Mesenchymal stem cell (in vitro differentiated cells and primary cell): ENCODE results near the gene EVC2.

ENCODE experiments used
- DNase-seq: peaks from one replicate; pipeline ENCODE4 v3.0.0-alpha.2; 2013
- H2AFZ ChIP-seq: one replicate; pipeline ENCODE4 v1.6.1; 2013; ENCODE audit warnings: low read depth, mild to moderate bottlenecking, control low read depth, inconsistent platforms, low read length, moderate library complexity
- H2AK5ac ChIP-seq: 2 replicates; pipeline ENCODE4 v1.6.1; 2013; ENCODE audit warnings: low read length, moderate library complexity, mild to moderate bottlenecking, inconsistent platforms; ENCODE audit not compliant: severe bottlenecking
- H2BK120ac ChIP-seq: one replicate; pipeline ENCODE4 v1.6.1; 2013; ENCODE audit warnings: low read depth, mild to moderate bottlenecking, inconsistent platforms, low read length, moderate library complexity
- H2BK12ac ChIP-seq, 2 experiments: one replicate each; pipeline ENCODE4 v1.6.1; 2013; ENCODE audit warnings: inconsistent platforms in 2 of 2, low read length in 2 of 2, mild to moderate bottlenecking in 2 of 2, moderate library complexity in 2 of 2, control low read depth in 1 of 2
- H2BK15ac ChIP-seq: one replicate; pipeline ENCODE4 v1.6.1; 2013; ENCODE audit warnings: mild to moderate bottlenecking, low read depth, inconsistent platforms; ENCODE audit not compliant: poor library complexity, severe bottlenecking
- H2BK5ac ChIP-seq: 2 replicates; pipeline ENCODE4 v1.6.1; 2013; ENCODE audit warnings: low read depth, mild to moderate bottlenecking, low read length, control low read depth, inconsistent platforms; ENCODE audit not compliant: poor library complexity, severe bottlenecking
- H3K14ac ChIP-seq, 2 experiments: one replicate each; pipeline ENCODE4 v1.6.1; 2013; ENCODE audit warnings: inconsistent platforms in 2 of 2, low read length in 2 of 2, control low read depth in 1 of 2, mild to moderate bottlenecking in 1 of 2, moderate library complexity in 1 of 2
- H3K18ac ChIP-seq, 2 experiments: one replicate each; pipeline ENCODE4 v1.6.1; 2013; ENCODE audit warnings: inconsistent platforms in 2 of 2, low read length in 2 of 2, control low read depth in 1 of 2, low read depth in 1 of 2, mild to moderate bottlenecking in 1 of 2
- H3K23ac ChIP-seq, 2 experiments: one replicate each; pipeline ENCODE4 v1.6.1; 2013; ENCODE audit warnings: inconsistent platforms in 2 of 2, low read length in 2 of 2, mild to moderate bottlenecking in 2 of 2, moderate library complexity in 2 of 2, control low read depth in 1 of 2
- H3K27ac ChIP-seq: 2 replicates; pipeline ENCODE4 v1.5.1; 2013; ENCODE audit warnings: mild to moderate bottlenecking, moderate library complexity, low read length, control low read depth, inconsistent platforms; ENCODE audit not compliant: poor library complexity, severe bottlenecking
- H3K27me3 ChIP-seq, 2 experiments: 2 replicates each; pipeline versions ENCODE4 v1.6.1 to v1.7.0; 2013; ENCODE audit warnings: low read length in 2 of 2, mild to moderate bottlenecking in 2 of 2, moderate library complexity in 2 of 2, control low read depth in 1 of 2, inconsistent platforms in 1 of 2; ENCODE audit not compliant: control insufficient read depth in 1 of 2, insufficient read depth in 1 of 2
- H3K36me3 ChIP-seq, 2 experiments: 2 replicates each; pipeline versions ENCODE4 v1.6.1 to v1.7.0; 2013; ENCODE audit warnings: low read length in 2 of 2, control low read depth in 1 of 2, inconsistent platforms in 1 of 2, low read depth in 1 of 2, mild to moderate bottlenecking in 1 of 2; ENCODE audit not compliant: insufficient read depth in 2 of 2, control insufficient read depth in 1 of 2
- H3K4ac ChIP-seq, 2 experiments: one replicate each; pipeline ENCODE4 v1.6.1; 2013; ENCODE audit warnings: inconsistent platforms in 2 of 2, low read length in 2 of 2, mild to moderate bottlenecking in 2 of 2, moderate library complexity in 2 of 2, control low read depth in 1 of 2, low read depth in 1 of 2
- H3K4me1 ChIP-seq: 2 replicates; pipeline ENCODE4 v1.6.1; 2013; ENCODE audit warnings: low read depth, low read length, control low read depth; ENCODE audit not compliant: control insufficient read depth, insufficient read depth
- H3K4me2 ChIP-seq: 2 replicates; pipeline ENCODE4 v1.6.1; 2013; ENCODE audit warnings: low read length, mild to moderate bottlenecking, inconsistent platforms; ENCODE audit not compliant: poor library complexity, severe bottlenecking
- H3K4me3 ChIP-seq, 2 experiments: 2 replicates each; pipeline versions ENCODE4 v1.5.1 to v1.7.0; 2013; ENCODE audit warnings: low read length in 2 of 2, mild to moderate bottlenecking in 2 of 2, control low read depth in 1 of 2, low read depth in 1 of 2; ENCODE audit not compliant: insufficient read depth in 1 of 2
- H3K79me1 ChIP-seq: replicated peaks from 2 replicates; pipeline ENCODE4 v1.6.1; 2013; ENCODE audit warnings: mild to moderate bottlenecking, control low read depth, low read length, inconsistent platforms; ENCODE audit not compliant: poor library complexity, severe bottlenecking
- H3K9ac ChIP-seq: 2 replicates; pipeline ENCODE4 v1.7.0; 2013; ENCODE audit warnings: mild to moderate bottlenecking, low read length, moderate library complexity
- H3K9me3 ChIP-seq: 2 replicates; pipeline ENCODE4 v1.7.0; 2013; ENCODE audit warnings: mild to moderate bottlenecking, low read length; ENCODE audit not compliant: control insufficient read depth
- H4K8ac ChIP-seq: one replicate; pipeline ENCODE4 v1.6.1; 2013; ENCODE audit warnings: inconsistent platforms, mild to moderate bottlenecking, low read length, moderate library complexity
- H4K91ac ChIP-seq: one replicate; pipeline ENCODE4 v1.6.1; 2013; ENCODE audit warnings: mild to moderate bottlenecking, low read length, inconsistent platforms
- WGBS: methylation state at CpG from one replicate; pipeline ENCODE4 v1.1.7; 2013; ENCODE audit warnings: mixed read lengths; 5-methylcytosine and 5-hydroxymethylcytosine counted together

Gene EVC2

GRCh38 chr4:5712931-5713330 is 4.6 kb upstream of the EVC2 start:
- WGBS, result 91% methylated on average over 2 of the region's 3 CpGs
- H3K18ac ChIP-seq, result no peak overlapping the region
- no peak overlapping the region for H2BK12ac ChIP-seq
- no peak overlapping the region for H3K23ac ChIP-seq
- H2BK5ac ChIP-seq, result no peak overlapping the region
- peak overlapping the region; percentile 4 for H3K27ac ChIP-seq
- H2AFZ ChIP-seq, result no peak overlapping the region
- H3K14ac ChIP-seq, result no peak overlapping the region
- no peak overlapping the region for H2AK5ac ChIP-seq
- peaks cover 0 to 37% of the 10 kb centered on the region in 2 experiments for H3K36me3 ChIP-seq
- peaks cover 37% of the 10 kb centered on the region for H3K4me1 ChIP-seq
- no peak overlapping the region for H4K91ac ChIP-seq
- peaks cover 12% of the 10 kb centered on the region for H3K79me1 ChIP-seq
- peaks cover 7% of the 10 kb centered on the region for H3K9me3 ChIP-seq
- H3K4ac ChIP-seq, result no peak overlapping the region
- DNase-seq, result no peak
- no peak overlapping the region for H2BK120ac ChIP-seq
- peak overlapping the region; percentile 64 for H3K4me2 ChIP-seq
- peak overlapping the region; percentile 91 for H3K9ac ChIP-seq
- peak overlapping the region; percentile 19 for H4K8ac ChIP-seq
- no peak overlapping the region for H2BK15ac ChIP-seq
- no peaks in the 10 kb centered on the region for H3K27me3 ChIP-seq
- peak overlapping the region in 1 of 2 experiments; percentile 88 for H3K4me3 ChIP-seq

DNA sequence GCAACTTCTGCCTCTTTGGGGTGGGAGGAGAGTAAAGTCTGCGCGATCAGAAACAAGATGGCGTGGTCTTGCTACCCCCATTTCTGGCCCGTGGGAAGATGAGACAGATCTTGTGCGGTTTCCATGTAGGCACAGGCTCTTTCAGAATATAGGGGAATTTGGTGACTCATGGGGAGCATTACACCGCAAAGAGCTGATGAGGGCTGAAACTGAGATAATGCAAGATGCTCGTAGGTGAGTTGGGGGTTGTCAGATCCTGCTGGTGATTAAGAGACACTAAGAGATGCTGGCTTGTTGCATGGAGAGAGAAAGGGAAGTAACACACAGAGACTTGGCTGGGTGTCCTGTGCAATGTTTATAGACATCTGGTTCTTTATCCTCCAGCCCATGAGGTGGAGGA is 4.2 kb upstream of the EVC2 start:
- H2AK5ac ChIP-seq, result no peak overlapping the region
- H2BK15ac ChIP-seq, result no peak overlapping the region
- peak overlapping the region; percentile 64 for H3K4me2 ChIP-seq
- H3K14ac ChIP-seq, result no peak overlapping the region
- H3K4me1 ChIP-seq, result peaks cover 41% of the 10 kb centered on the region
- H4K8ac ChIP-seq, result no peak overlapping the region
- no peak overlapping the region for H4K91ac ChIP-seq
- peaks cover 15% of the 10 kb centered on the region for H3K79me1 ChIP-seq
- H3K9me3 ChIP-seq, result peaks cover 7% of the 10 kb centered on the region
- no peak overlapping the region for H2BK5ac ChIP-seq
- H2AFZ ChIP-seq, result no peak overlapping the region
- peak; percentile 67 for DNase-seq
- H3K4ac ChIP-seq, result no peak overlapping the region
- no peak overlapping the region for H3K23ac ChIP-seq
- peak overlapping the region; percentile 91 for H3K9ac ChIP-seq
- H3K27ac ChIP-seq, result peak overlapping the region; percentile 4
- no peak overlapping the region for H2BK120ac ChIP-seq
- H3K36me3 ChIP-seq, result peaks cover 0 to 33% of the 10 kb centered on the region in 2 experiments
- H3K27me3 ChIP-seq, result no peaks in the 10 kb centered on the region
- H2BK12ac ChIP-seq, result no peak overlapping the region
- 92% methylated on average over 7 of the region's 7 CpGs for WGBS
- H3K4me3 ChIP-seq, result peak overlapping the region in 1 of 2 experiments; percentile 88
- no peak overlapping the region for H3K18ac ChIP-seq

- H2AFZ ChIP-seq, result peak overlapping the region; percentile 6
Observed at GRCh38 chr4:5711479-5712184, 3.3 kb upstream of the EVC2 start.

GRCh38 chr4:5710961-5711478 is 2.7 kb upstream of the EVC2 start, which contains the start of gene EVC:
Gene EVC, plus strand, starts transcription at chr4:5711201. Its CDS starts 180 bp downstream, at chr4:5711381.
- H3K79me1 ChIP-seq, result peaks cover 21% of the 10 kb centered on the region
- peak within 1 kb of the TSS; percentile 68 for H3K4me2 ChIP-seq
- H2BK120ac ChIP-seq, result peak within 1 kb of the TSS; percentile 58
- H3K4me1 ChIP-seq, result peaks cover 49% of the 10 kb centered on the region
- H3K4ac ChIP-seq, result peak within 1 kb of the TSS; percentile 37 to 66
- H2BK12ac ChIP-seq, result peak within 1 kb of the TSS; percentile 35 to 59
- H4K8ac ChIP-seq, result peak within 1 kb of the TSS; percentile 86
- whole genome bisulfite sequencing, result 0% methylated on average over 23 of the region's 49 CpGs
- peak within 1 kb of the TSS; percentile 77 to 86 for H3K18ac ChIP-seq
- peak within 1 kb of the TSS in 1 of 2 experiments; percentile 86 for H3K14ac ChIP-seq
- peak within 1 kb of the TSS; percentile 86 for H4K91ac ChIP-seq
- H2BK5ac ChIP-seq, result peak within 1 kb of the TSS; percentile 34
- H3K27ac ChIP-seq, result peak within 1 kb of the TSS; percentile 55
- peak; percentile 86 for DNase-seq
- peak within 1 kb of the TSS; percentile 9 for H2AK5ac ChIP-seq
- peaks cover under 1 to 23% of the 10 kb centered on the region in 2 experiments for H3K36me3 ChIP-seq
- H2BK15ac ChIP-seq, result peak within 1 kb of the TSS; percentile 50
- no peaks in the 10 kb centered on the region for H3K27me3 ChIP-seq
- peak within 1 kb of the TSS; percentile 77 to 88 for H3K4me3 ChIP-seq
- peak within 1 kb of the TSS; percentile 91 for H3K9ac ChIP-seq
- H3K23ac ChIP-seq, result no peak within 1 kb of the TSS
- peaks cover 7% of the 10 kb centered on the region for H3K9me3 ChIP-seq
- H2AFZ ChIP-seq, result peak within 1 kb of the TSS; percentile 73

More at GRCh38 chr4:5711479-5712184, 3.3 kb upstream of the EVC2 start:
- Histone ChIP-seq H2BK5ac (no peak overlapping the region), H3K27ac (peak overlapping the region; percentile 55), H2BK12ac (peak overlapping the region in 1 of 2 experiments; percentile 59), H4K91ac (peak overlapping the region; percentile 71), H3K4me2 (peak overlapping the region; percentile 64), H3K4ac (peak overlapping the region; percentile 37 to 66), H3K4me1 (peaks cover 47% of the 10 kb centered on the region), H2AK5ac (peak overlapping the region; percentile 9), H3K23ac (no peak overlapping the region), H3K18ac (peak overlapping the region; percentile 63 to 86), H3K79me1 (peaks cover 21% of the 10 kb centered on the region), H3K9ac (peak overlapping the region; percentile 91), H3K4me3 (peak overlapping the region; percentile 77 to 88), H4K8ac (peak overlapping the region; percentile 19), H3K9me3 (peaks cover 7% of the 10 kb centered on the region), H3K27me3 (no peaks in the 10 kb centered on the region), H3K14ac (peak overlapping the region in 1 of 2 experiments; percentile 86), H2BK15ac (peak overlapping the region; percentile 50), H3K36me3 (peaks cover 0 to 27% of the 10 kb centered on the region in 2 experiments), H2BK120ac (peak overlapping the region; percentile 58)
- WGBS, result 11% methylated on average over 52 of the region's 52 CpGs
- peak; percentile 80 for DNase-seq
